GM19099 (cell line): ENCODE data around the gene DDX54.

Source experiments
- POLR2A ChIP-seq: IDR thresholded peaks from 3 replicates; pipeline ENCODE4 v1.6.1; 2011; ENCODE audit warnings: low read depth; ENCODE audit not compliant: insufficient read length; ENCODE audit errors: extremely low read depth

DDX54 gene

DNA sequence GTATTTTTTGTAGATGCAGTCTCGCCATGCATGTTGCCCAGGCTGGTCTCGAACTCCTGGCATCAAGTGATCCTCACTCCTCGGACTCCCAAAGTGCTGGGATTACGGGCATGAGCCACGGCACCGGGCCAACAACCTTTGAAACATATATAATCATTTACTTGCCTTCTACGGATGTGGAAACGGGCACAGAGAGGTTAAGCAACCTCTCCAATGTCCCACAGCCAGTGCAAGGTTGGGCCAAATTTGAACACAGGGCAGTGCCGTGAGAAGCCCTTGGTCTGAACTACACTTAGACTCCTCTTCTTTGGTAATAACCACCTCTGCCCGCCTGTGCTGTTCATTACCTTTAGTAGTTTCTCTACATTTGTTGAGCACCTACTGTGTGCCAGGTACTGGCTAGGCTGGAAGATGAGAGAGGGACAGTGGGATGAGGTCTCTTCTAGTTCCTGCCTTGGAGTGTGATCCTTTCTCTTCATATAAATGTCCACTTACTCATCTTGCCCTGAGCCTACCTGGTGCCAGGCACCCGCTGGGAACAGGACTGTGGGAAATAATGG is 2.2 kb downstream of the DDX54 start:
- no peak for TF ChIP-seq POLR2A

DNA sequence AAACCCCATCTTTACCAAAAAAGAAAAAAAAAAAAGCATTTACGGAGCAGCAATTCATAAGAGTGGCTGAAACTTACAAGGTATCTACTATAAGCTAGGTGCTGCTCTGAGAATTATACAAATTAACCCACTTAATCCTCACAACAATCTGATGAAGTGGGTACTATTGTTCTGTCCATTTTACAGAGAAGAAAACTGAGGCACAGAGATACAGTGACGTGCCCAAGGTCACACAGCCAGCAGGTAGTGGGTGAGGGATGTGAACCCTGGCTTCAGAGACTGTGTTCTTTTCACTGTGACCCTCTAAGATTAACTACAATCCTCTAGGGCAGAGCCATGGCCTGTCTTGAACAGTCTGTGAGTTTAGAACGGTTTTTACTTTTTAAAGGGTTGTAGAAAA is 3.3 kb downstream of the DDX54 start:
- no peak for TF ChIP-seq POLR2A

DNA sequence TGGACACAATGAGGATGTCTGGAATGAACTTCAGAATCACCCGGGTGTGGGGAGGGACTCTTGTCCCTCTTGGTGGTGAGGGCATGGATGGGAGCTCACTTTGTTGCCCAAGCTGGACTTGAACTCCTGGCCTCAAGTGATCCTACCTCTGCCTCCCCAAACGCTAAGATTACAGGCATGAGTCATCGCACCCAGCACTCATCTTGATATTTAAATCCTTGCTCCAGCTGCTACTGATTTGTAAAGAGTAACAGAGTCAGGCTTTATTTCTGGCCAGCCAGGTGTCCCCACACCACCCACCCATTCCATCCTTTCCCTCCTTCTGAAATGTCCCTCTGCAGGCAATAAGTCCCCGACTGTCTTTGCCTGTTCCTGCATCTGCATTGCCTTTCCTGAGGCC is 4.9 kb downstream of the DDX54 start:
- no peak for TF ChIP-seq POLR2A

DNA sequence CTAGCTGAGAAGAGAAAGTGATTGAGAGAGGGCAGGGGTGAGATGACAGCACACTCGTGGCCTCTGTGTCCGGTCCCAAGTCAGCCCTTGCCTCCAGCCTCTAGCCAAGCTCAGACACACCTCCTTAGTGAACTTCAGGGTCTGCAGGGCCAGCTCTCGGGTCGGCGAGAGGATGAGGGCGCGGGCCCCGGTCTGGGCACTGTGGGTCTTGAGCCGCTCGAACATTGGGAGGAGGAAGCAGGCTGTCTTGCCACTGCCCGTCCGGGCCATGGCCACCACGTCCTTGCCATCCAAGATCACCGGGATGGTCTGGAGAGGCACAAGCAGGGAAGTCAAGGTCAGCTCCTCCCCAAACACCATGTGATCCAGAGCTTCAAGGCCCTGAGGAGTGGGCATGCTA is 6.3 kb downstream of the DDX54 start:
- TF ChIP-seq POLR2A: no peak

DNA sequence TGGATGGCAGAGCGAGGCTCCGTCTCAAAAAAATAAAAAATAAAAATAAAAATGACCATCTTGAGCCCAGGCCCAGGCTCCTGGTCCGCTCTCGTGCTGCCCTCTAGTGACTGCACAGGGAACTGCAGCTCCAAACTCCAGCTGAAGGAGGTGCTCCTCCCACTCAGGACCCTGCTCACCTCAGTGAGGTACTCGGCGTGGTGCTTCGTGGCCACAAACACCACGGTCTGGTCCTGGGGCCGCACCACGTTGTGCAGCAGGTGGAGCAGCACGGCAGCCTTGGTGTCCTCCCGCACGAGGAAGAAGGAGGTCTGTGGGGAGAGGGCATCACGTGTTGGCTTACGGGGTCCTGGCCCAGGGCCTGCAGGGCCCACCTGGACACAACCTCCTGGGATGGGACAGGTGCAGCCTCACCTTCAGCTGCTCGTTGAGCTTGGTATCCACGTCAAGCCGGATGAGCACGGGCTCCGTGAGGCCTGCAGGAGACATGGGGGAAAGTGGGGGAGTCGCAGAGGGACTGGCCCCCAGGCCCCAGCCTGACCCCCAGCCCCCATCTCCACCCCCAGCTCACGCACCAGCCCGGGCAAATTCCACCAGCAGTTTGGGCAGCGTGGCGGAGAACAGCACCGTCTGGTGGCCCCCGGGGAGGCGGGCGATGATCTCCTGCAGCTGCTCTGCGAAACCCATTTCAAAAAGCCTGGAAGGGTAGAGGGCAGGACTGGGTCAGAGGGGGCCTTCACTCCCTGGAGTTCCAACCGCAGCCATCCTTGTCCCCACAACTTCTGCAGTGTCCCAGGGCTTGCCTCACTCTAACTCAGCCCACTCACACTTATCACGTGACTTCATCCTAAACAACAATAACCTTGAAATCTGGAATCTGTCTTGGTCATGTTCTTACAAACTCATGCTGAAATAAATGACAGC is 10.6 kb downstream of the DDX54 start:
- no peak for TF ChIP-seq POLR2A

DNA sequence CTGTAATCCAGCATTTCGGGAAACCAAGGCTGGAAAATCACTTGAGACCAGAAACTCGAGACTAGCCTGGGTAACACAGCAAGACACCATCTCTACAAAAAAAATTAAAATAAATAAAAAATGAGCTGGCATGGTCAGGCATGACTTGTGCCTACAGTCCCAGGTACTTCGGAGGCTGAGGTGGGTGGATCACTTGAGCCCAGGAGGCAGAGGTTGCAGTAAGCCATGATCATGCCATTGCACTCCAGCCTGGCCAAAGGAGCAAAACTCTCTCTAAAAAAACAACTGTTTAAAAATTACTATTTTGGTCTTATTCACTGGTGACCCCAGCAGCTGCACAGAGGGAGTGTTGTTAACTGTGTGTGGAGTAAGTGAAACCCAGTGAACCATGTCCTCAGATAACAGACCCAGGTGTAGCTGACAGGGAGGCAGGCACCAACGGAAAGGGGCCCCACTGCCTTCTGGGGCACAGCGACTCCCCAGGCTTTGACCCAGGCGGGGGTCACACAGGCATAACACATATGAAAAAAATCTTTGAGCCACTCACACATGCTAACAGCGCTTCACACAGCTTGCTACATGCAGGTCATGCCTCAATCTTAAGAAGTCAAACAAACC is 12.1 kb downstream of the DDX54 start:
- TF ChIP-seq POLR2A: no peak

DNA sequence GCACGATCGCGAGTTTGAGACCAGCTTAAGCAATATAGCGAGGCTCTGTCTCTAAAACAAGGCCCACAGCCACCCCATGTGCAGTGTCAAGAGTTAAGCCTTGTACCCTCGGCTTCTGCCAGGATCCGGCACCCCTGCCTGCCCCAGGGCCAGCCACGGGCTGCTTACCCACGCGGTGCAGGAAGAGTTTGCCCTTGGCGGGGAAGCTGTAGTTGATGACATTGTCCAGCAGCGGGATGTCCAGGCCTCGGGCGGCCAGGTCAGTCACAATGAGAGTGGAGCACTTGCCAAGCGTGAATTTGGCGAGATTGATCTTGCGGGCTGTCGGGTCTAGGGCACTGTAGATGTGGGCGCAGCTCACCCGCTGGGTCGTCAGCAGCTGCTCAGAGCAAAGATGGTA is 13.1 kb downstream of the DDX54 start:
- TF ChIP-seq POLR2A: no peak

DNA sequence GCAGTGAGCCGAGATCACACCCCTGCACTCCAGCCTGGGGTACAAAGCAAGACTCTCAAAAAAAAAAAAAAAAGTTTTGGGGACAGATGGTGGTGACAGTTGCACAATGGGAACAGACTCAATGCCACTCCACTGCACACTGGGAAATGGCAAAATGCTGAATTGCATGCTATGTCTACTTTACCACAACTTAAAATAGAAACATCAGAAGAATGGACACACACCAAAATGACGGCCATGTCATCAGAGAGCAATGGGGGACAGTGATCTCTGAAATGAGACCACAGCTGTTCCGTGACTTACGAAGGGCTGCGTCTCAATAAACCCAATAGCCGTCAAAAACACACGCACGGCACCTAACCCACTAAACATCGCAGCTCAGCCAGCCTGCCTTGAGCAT is 13.7 kb downstream of the DDX54 start:
- TF ChIP-seq POLR2A: no peak

DNA sequence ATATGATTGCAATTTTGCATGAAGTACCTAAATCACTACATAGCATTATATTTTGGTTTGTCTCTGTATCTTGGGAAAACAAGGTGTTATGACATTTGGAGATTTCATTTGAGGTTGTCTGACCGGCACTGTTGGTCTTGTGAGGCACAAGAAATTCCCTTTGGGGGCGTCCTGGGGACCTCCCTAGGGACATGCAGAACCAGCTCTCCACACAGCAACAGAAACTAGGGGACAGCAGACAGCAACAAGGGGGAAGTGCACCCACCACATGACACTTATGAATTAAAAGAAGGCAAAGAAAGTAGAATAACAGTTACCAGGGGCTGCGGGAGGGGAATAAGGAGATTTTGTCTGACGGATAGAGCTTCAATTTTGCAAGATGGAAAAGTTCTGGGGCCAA is 14.4 kb downstream of the DDX54 start:
- TF ChIP-seq POLR2A: no peak

DNA sequence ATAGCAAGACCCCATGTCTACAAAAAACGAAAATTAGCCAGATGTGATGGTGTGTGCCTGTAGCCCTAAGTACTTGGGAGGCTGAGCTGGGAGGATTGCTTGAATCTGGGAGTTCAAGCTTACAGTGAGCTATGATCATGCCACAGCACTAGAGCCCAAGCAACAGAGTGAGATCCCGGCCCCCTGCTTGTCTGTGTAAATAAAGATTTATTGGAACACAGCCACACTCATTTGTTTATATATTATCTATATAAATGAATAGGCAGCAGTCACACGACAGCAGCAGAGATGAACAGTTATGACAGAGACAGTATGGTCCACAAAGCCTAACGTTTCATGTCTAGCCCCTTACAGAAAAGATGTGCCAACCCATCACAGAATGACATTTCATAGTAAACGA is 14.8 kb downstream of the DDX54 start:
- TF ChIP-seq POLR2A: no peak

DNA sequence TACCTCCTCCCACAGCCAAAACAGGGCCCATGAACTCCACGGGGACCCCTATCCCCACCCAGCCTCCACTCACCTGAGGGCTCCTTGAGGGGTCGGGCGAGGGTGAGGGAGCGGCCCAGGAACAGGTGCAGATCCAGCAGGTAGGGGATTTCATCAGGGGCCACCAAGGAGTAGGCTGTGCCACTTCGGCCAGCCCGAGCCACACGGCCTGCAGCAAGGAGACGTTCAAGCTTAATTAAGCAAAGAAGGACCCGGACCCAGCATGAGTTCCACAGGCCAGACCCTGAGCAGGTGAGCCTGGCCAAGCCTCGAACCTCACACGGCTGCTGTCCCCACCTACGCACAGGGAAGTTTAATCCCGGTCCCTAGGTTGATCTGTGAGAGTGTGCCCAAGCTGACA is 15.6 kb downstream of the DDX54 start:
- TF ChIP-seq POLR2A: no peak

DNA sequence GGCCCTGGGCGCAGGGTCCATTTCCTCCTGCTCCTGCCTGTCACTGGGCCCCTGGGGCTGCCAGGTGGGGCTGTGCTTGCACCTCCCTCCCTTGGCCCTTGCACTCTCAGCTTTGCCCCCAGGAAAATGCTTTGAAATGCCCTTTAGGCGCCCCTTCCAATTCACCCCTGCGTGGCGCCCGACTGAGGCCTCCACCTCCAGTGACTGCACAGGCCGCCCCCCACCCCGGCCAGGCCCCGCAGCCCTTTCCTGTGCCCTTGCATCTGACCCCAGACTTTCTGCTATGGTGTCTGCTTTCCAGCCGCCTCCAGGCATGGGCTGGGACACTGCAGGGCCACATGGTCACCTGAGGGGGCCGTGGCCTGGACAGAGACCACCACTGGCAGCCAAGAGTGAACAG is 17.4 kb downstream of the DDX54 start:
- no peak for TF ChIP-seq POLR2A

DNA sequence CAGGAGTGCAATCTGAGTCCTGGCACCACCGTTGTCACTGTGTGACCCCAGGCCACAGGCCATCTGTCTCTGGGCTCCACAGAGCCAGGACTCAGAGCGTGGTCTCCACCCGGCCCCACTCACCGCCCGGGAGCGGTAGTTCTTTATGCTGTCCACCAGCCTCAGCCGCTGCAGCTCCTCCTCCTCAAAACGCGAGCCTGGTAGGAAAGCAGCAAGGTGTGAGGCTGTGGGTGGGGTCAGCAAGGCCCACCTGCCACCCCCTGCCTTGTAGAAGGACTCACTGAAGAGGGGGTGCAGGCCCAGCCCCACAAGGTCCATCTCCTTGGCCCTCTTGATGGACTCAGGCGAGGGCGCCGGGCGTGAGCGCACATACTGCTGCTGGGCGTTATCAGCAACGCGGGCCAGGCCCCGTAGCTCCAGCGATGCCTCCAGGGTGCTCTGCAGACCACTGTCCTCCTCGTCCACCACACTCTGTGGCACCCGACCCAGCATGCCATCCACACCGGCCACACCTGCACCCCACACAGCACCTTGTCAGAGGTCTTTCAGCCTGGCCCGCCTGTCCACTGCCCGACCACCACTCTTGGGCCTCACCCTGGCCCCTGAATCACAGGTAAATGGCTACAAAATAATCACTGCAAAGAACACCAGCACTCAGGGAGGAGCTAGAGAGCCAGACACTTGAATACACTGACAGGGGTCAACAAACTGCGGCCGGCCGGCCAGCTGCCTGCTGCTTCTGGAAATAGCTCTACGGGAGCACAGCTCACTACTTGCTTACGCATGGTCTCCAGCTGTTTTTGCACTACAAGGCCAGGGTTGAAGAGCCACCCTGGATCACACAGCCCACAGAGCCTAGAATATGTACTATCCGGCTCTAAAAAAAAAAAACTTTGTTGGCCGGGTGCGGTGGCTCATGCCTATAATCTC is 19.5 kb downstream of the DDX54 start:
- no peak for TF ChIP-seq POLR2A

DNA sequence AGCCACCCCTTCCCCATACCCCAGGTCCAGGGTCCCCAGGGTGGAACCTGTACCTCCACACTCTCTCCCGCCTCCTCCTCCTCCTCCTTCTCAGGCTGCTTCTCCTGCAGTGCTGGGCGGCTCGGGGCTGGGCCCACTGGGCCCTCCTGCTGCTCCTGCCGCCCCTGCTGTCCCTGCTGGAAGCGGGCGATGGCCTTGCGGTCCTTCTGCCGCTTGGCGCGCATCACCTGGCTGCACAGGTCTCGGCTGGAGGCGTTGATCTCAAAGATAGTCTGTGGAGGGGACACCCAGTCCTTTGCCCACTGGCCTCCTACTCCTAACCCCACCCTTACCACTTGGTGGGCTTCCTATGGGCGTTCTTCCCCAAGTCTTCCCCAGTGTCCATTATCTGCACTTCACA is 21.3 kb downstream of the DDX54 start:
- no peak for TF ChIP-seq POLR2A

DNA sequence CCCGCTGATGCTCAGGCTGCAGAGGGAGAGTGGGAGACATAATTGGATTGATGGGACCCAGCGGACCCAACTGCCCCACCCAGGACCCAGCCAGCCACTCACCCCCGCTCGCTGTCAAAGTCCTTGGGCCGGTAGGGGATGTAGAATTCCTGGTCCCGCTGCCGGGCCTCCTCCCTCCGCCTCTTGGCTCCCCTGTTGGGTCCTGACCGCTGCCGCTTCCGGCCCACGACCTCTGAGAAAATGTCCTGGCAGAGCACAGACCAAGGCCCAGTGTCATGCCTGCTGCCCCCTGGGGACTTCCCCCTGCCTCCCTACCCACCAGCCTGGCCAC is 22.3 kb downstream of the DDX54 start:
- TF ChIP-seq POLR2A: no peak

DNA sequence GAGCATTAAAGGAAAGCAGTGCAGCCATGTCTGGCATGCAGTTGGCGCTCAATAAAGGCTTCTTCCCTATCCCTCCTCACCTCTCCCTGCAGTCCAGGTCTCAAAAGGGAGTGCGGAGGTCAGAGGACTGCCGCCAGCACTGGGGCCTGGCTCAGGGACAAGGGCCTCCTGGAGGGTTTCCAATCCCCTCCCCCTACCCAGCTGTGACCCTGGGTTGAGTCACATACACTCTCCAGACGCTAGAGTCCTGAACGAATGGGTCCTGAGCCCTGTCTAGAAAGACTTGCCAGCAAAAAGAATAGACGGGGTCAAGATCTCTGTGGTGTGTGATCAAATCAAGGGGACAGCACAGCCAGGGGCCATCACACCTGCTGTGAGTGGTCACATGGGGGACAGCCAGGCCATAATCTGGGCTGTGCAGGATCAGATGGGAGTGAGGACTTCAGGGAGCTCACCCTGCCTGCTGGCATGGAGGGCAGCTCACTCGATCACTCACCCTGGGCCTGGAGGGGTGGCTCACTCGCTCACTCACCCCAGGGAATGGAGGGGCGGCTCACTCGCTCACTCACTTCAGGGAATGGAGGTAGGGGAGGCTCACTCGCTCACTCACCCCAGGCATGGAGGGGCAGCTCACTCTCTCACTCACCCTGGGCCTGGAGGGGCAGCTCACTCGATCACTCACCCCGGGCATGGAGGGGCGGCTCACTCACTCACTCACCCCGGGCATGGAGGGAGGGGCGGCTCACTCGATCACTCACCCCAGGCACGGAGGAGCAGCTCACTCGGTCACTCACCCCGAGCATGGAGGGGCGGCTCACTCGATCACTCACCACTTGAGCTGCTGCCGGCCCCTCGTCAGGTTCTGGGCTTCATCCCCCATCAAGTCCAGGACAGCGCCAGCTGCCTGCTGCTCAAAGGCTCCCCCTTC is 22.9 kb downstream of the DDX54 start:
- no peak for TF ChIP-seq POLR2A
